Endothelial cell of umbilical vein (primary cell): ENCODE results near the gene CUL7. TPM values are rescaled to one million over a fixed set of nuclear protein-coding genes. Genes with fewer than 3 reads are reported as not detected.

Experiments
- BruUV-seq: library from RNA; stranded (reverse); fragments of 400-500 nt; replicated peaks from 2 replicates; lab custom pipeline; 2021; lab: Mats Ljungman, UMichigan
- CTCF ChIA-PET: fragments of 300-600, 350-600 bp; sonication (Branson Sonifier 250); formaldehyde crosslinking; loops from one replicate; lab custom pipeline; 2021; ENCODE audit warnings: antibody characterized with exemption, inconsistent platforms; lab: Charles Lee
- POLR2A ChIA-PET: fragments of 300-600, 350-600 bp; sonication (Branson Sonifier 250); formaldehyde crosslinking; loops from one replicate; lab custom pipeline; 2021; ENCODE audit warnings: antibody characterized with exemption, inconsistent platforms; lab: Charles Lee
- DNase-seq: peaks from one replicate; pipeline ENCODE4 v3.0.0-alpha.2; 2011; ENCODE audit warnings: low read depth, low spot score
- FAIRE-seq: peaks from 2 replicates; lab custom pipeline; 2011; peaks lifted over from hg19 to GRCh38; lab: Jason Lieb, UNC
- H2AFZ ChIP-seq: 2 replicates; pipeline ENCODE4 v1.6.0; 2012; ENCODE audit warnings: low read depth, low read length, control low read depth, inconsistent platforms
- H3K27ac ChIP-seq: 2 replicates; pipeline ENCODE4 v1.5.1; 2011; ENCODE audit warnings: low read depth, mild to moderate bottlenecking, control low read depth, low read length, moderate library complexity; ENCODE audit not compliant: insufficient read depth
- H3K27me3 ChIP-seq, 2 experiments: 2 replicates each; pipeline versions ENCODE4 v1.6.0 to v1.6.1; 2011; ENCODE audit warnings: low read length in 2 of 2, mixed read lengths in 1 of 2; ENCODE audit not compliant: control insufficient read depth in 2 of 2, insufficient read depth in 2 of 2
- H3K36me3 ChIP-seq, 2 experiments: 2 replicates in 1 of 2; 3 replicates in 1 of 2; pipeline ENCODE4 v1.5.1; 2011; ENCODE audit warnings: low read length in 2 of 2, mild to moderate bottlenecking in 1 of 2, moderate library complexity in 1 of 2; ENCODE audit not compliant: control insufficient read depth in 2 of 2, insufficient read depth in 2 of 2; ENCODE audit errors: extremely low read depth in 1 of 2
- H3K4me1 ChIP-seq: 3 replicates; pipeline ENCODE4 v1.5.1; 2011; ENCODE audit warnings: mild to moderate bottlenecking, low read length; ENCODE audit not compliant: control insufficient read depth, insufficient read depth; ENCODE audit errors: extremely low read depth
- H3K4me2 ChIP-seq: 2 replicates; pipeline ENCODE4 v1.6.1; 2011; ENCODE audit warnings: low read length, control low read depth, mixed read lengths; ENCODE audit not compliant: insufficient read depth
- H3K4me3 ChIP-seq, 3 experiments: fragments of 200-600 bp in 1 of 3; sonication (generic), shearing (Covaris generic) in 1 of 3; replicated peaks in 1 of 3; 2 replicates each; pipeline ENCODE4 v1.5.1; 2011 to 2016; ENCODE audit warnings: control low read depth in 3 of 3, low read length in 3 of 3, mild to moderate bottlenecking in 2 of 3, inconsistent platforms in 1 of 3, low read depth in 1 of 3, moderate library complexity in 1 of 3; ENCODE audit not compliant: insufficient read depth in 1 of 3
- H3K79me2 ChIP-seq: 2 replicates; pipeline ENCODE4 v1.6.0; 2012; ENCODE audit warnings: low read length, inconsistent platforms; ENCODE audit not compliant: control insufficient read depth, insufficient read depth
- H3K9ac ChIP-seq: replicated peaks from 2 replicates; pipeline ENCODE3; 2011; ENCODE audit warnings: low read length, control low read depth; ENCODE audit not compliant: insufficient read depth; ENCODE audit errors: extremely low read depth
- H3K9me1 ChIP-seq: replicated peaks from 3 replicates; pipeline ENCODE4 v1.6.0; 2011; ENCODE audit warnings: mild to moderate bottlenecking, low read length; ENCODE audit not compliant: control insufficient read depth, insufficient read depth; ENCODE audit errors: extremely low read depth
- H3K9me3 ChIP-seq: replicated peaks from 2 replicates; pipeline ENCODE4 v1.5.1; 2012; ENCODE audit warnings: low read length, inconsistent platforms; ENCODE audit not compliant: control insufficient read depth, insufficient read depth
- H4K20me1 ChIP-seq: replicated peaks from 2 replicates; pipeline ENCODE3; 2011; ENCODE audit warnings: mild to moderate bottlenecking, low read length; ENCODE audit not compliant: control insufficient read depth, insufficient read depth; ENCODE audit errors: extremely low read depth
- EZH2 ChIP-seq: IDR thresholded peaks from 2 replicates; pipeline ENCODE4 v1.6.1; 2012; ENCODE audit warnings: borderline replicate concordance, low read depth, mild to moderate bottlenecking, moderate library complexity, low read length, inconsistent platforms; ENCODE audit not compliant: severe bottlenecking
- FOS ChIP-seq: IDR thresholded peaks from 2 replicates; pipeline ENCODE4 v1.6.1; 2011; ENCODE audit warnings: mild to moderate bottlenecking, low read length, moderate library complexity, borderline replicate concordance; ENCODE audit not compliant: insufficient read depth
- GATA2 ChIP-seq: IDR thresholded peaks from 2 replicates; pipeline ENCODE4 v1.7.0; 2011; ENCODE audit warnings: low read depth, mild to moderate bottlenecking, moderate library complexity, mixed read lengths, low read length; ENCODE audit not compliant: insufficient read length, insufficient read depth
- JUN ChIP-seq: IDR thresholded peaks from 2 replicates; pipeline ENCODE4 v1.6.1; 2011; ENCODE audit warnings: borderline replicate concordance, low read depth; ENCODE audit not compliant: insufficient read length, insufficient read depth
- MYC ChIP-seq: IDR thresholded peaks from one replicate; pipeline ENCODE4 v1.6.1; 2011; ENCODE audit warnings: mild to moderate bottlenecking, low read depth, low read length
- POLR2A ChIP-seq: IDR thresholded peaks from 2 replicates; pipeline ENCODE4 v1.6.1; 2012; ENCODE audit warnings: low read depth, mild to moderate bottlenecking, control low read depth, low read length
- POLR2AphosphoS5 ChIP-seq: IDR thresholded peaks from 2 replicates; pipeline ENCODE4 v1.6.1; 2012; ENCODE audit warnings: low read depth, mild to moderate bottlenecking, control low read depth, low read length, moderate library complexity; ENCODE audit not compliant: insufficient read depth
- dilution Hi-C: fragments of 300-500 bp; cut with MboI; formaldehyde crosslinking; loops from one replicate; pipeline ENCODE4 v1.15.0; 2019; ENCODE audit warnings: low sequenced_read_pairs; ENCODE audit not compliant: extremely low pct_ligation_motif_present
- intact Hi-C: fragments of 100-400 bp; cut with micrococcal nuclease; formaldehyde crosslinking; loops from one replicate; pipeline ENCODE4 v1.10.0; 2022
- polyA plus RNA-seq, 4 experiments: library from polyadenylated mRNA; depleted of rRNA in 3 of 4; stranded (reverse) in 3 of 4; unstranded in 1 of 4; fragments of >200 nt; gene quantifications; 2 replicates each; pipeline versions ENCODE4 v1.2.1 to v1.2.3, GENCODE V29; 2011 to 2012; ENCODE audit warnings: missing spikeins in 1 of 4
- total RNA-seq: library from RNA; stranded (reverse); gene quantifications from 2 replicates; pipeline ENCODE4 v1.2.3, GENCODE V29; 2021
- TF ChIP-seq, protein P1 (sequence below): IDR thresholded peaks from 2 replicates; pipeline ENCODE4 v1.6.1; 2011; ENCODE audit not compliant: insufficient read depth, insufficient read length
- TF ChIP-seq, protein P2 (sequence below), 2 donors: IDR thresholded peaks; 1 replicate in 1 of 2; 2 replicates in 1 of 2; pipeline ENCODE4 v1.5.1; 2011; ENCODE audit warnings: low read length in 2 of 2, mild to moderate bottlenecking in 2 of 2, moderate library complexity in 2 of 2, control low read depth in 1 of 2, inconsistent platforms in 1 of 2, low read depth in 1 of 2; ENCODE audit not compliant: insufficient read depth in 1 of 2; ENCODE audit errors: extremely low read depth in 1 of 2

CUL7 gene
- total and polyA plus RNA-seq, 2 donors (not counting 3 experiments of a cell fraction or from before 2014, with no cell fraction given): 29.4 to 33.7 TPM

DNA sequence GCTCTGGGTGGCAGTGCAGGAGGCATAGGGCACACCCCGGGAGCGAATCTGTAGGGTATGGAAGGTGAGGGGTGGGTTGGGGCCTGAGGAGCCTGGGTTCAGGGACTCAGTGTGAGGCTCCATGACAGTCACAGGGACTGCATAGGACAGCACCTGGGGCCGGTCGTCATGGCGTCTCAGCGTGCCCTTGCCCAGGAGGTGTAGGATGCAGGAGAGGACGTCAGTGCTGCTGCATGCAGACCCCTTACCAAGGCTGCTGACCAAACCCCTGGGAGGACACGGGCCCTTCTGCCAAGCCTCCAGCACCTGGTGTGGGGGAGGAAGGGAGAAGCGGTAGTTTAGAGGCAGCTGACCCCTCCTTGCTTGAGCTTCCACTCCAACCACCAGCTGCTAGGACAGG lies 15.9 kb downstream of the CUL7 start:
- DNase-seq (no peak), FAIRE-seq (no peak)
- Histone ChIP-seq H3K4me2 (no peak overlapping the region), H3K36me3 (peaks cover 3 to 41% of the 10 kb centered on the region in 2 experiments), H3K9me3 (no peaks in the 10 kb centered on the region), H3K27ac (no peak overlapping the region), H4K20me1 (no peaks in the 10 kb centered on the region), H3K4me3 (no peak overlapping the region), H3K27me3 (no peaks in the 10 kb centered on the region), H3K9me1 (no peaks in the 10 kb centered on the region), H3K4me1 (no peaks in the 10 kb centered on the region), H3K9ac (no peak overlapping the region), H2AFZ (no peak overlapping the region), H3K79me2 (no peaks in the 10 kb centered on the region)
- CTCF ChIA-PET: interaction anchor here (0.9 kb wide), 1 partner anchor 38 kb away, joined by 3 read pairs; the partner anchor contains the start of gene PTK7
- TSS peak; percentile 59 for BruUV-seq
- intact Hi-C loops: no loop called here
- POLR2A ChIA-PET: interaction anchor here (1.0 kb wide), 1 partner anchor 10 kb away, joined by 3 read pairs; no protein-coding TSS in a partner anchor
- dilution Hi-C loops: no loop called here
- TF ChIP-seq GATA2: no peak
- no peak for TF ChIP-seq FOS
- no peak for TF ChIP-seq POLR2A
- TF ChIP-seq POLR2AphosphoS5: no peak
- no peak for TF ChIP-seq JUN
- no peak for TF ChIP-seq EZH2
- no peak for TF ChIP-seq MYC
- TF ChIP-seq, protein P1, sequence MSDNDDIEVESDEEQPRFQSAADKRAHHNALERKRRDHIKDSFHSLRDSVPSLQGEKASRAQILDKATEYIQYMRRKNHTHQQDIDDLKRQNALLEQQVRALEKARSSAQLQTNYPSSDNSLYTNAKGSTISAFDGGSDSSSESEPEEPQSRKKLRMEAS: no peak
- TF ChIP-seq, protein P2, sequence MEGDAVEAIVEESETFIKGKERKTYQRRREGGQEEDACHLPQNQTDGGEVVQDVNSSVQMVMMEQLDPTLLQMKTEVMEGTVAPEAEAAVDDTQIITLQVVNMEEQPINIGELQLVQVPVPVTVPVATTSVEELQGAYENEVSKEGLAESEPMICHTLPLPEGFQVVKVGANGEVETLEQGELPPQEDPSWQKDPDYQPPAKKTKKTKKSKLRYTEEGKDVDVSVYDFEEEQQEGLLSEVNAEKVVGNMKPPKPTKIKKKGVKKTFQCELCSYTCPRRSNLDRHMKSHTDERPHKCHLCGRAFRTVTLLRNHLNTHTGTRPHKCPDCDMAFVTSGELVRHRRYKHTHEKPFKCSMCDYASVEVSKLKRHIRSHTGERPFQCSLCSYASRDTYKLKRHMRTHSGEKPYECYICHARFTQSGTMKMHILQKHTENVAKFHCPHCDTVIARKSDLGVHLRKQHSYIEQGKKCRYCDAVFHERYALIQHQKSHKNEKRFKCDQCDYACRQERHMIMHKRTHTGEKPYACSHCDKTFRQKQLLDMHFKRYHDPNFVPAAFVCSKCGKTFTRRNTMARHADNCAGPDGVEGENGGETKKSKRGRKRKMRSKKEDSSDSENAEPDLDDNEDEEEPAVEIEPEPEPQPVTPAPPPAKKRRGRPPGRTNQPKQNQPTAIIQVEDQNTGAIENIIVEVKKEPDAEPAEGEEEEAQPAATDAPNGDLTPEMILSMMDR (IDR thresholded peaks at IDR 0.05; ENCODE audit: extremely low read depth in 1 of 2, insufficient read depth in 1 of 2, low read depth in 1 of 2, low read length in 2 of 2): no peak
